ENCODE data around the gene TTC12.

The TTC12 gene

GRCh38 chr11:113394919-113395318 is 80.5 kb downstream of the TTC12 start:
- no peak overlapping the region for H3K4me3 ChIP-seq (ENCODE audit: low read depth, low read length)
- DNase-seq (ENCODE audit: low read depth) = no peak
- TF ChIP-seq MAX (IDR thresholded peaks at IDR 0.05; ENCODE audit: low read depth, low read length) (no peak), MYC (IDR thresholded peaks at IDR 0.05; ENCODE audit: low read depth, low read length) (no peak), POLR2A (IDR thresholded peaks at IDR 0.05; ENCODE audit: extremely low read depth, insufficient read length) (no peak), CTCF (IDR thresholded peaks at IDR 0.05; ENCODE audit: low read depth, low read length) (no peak)

- no peak overlapping the region for H3K4me3 ChIP-seq (ENCODE audit: low read depth, low read length)
- TF ChIP-seq MYC (IDR thresholded peaks at IDR 0.05; ENCODE audit: low read depth, low read length) = no peak
- TF ChIP-seq POLR2A (IDR thresholded peaks at IDR 0.05; ENCODE audit: extremely low read depth, insufficient read length) = no peak
- no peak for TF ChIP-seq CTCF (IDR thresholded peaks at IDR 0.05; ENCODE audit: low read depth, low read length)
- TF ChIP-seq MAX (IDR thresholded peaks at IDR 0.05; ENCODE audit: low read depth, low read length) = no peak
- DNase-seq (ENCODE audit: low read depth) = no peak
Measured at GRCh38 chr11:113395782-113396336, 81.5 kb downstream of the TTC12 start.

- no peak for DNase-seq (ENCODE audit: low read depth)
- TF ChIP-seq CTCF (IDR thresholded peaks at IDR 0.05; ENCODE audit: low read depth, low read length) (no peak), POLR2A (IDR thresholded peaks at IDR 0.05; ENCODE audit: extremely low read depth, insufficient read length) (no peak), MAX (IDR thresholded peaks at IDR 0.05; ENCODE audit: low read depth, low read length) (no peak), MYC (IDR thresholded peaks at IDR 0.05; ENCODE audit: low read depth, low read length) (no peak)
- no peak overlapping the region for H3K4me3 ChIP-seq (ENCODE audit: low read depth, low read length)
Measured at GRCh38 chr11:113396690-113397089, 82.3 kb downstream of the TTC12 start.

DNA sequence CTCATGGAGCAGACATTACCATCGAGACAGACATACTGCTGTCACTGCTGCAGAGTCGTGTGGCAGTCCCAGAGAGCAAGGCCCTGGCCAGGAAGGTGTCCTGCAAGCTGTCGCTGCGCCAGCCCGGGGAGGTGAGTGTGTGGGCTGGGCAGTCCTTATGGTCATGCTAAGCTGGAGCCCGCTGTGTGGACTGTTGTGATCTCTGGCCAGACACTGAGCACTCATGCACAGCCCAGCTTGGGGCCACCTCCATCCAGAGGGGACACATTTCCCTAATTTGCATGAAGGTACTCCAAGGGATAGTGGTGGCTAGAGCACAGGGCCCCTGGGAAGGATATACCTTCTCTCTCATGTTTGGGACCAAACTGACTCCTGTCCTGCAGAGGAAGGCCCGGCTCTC is 82.8 kb downstream of the TTC12 start:
- no peak for DNase-seq (ENCODE audit: low read depth)
- TF ChIP-seq CTCF (IDR thresholded peaks at IDR 0.05; ENCODE audit: low read depth, low read length) (no peak), MYC (IDR thresholded peaks at IDR 0.05; ENCODE audit: low read depth, low read length) (no peak), MAX (IDR thresholded peaks at IDR 0.05; ENCODE audit: low read depth, low read length) (no peak), POLR2A (IDR thresholded peaks at IDR 0.05; ENCODE audit: extremely low read depth, insufficient read length) (no peak)
- H3K4me3 ChIP-seq (ENCODE audit: low read depth, low read length) = no peak overlapping the region

DNA sequence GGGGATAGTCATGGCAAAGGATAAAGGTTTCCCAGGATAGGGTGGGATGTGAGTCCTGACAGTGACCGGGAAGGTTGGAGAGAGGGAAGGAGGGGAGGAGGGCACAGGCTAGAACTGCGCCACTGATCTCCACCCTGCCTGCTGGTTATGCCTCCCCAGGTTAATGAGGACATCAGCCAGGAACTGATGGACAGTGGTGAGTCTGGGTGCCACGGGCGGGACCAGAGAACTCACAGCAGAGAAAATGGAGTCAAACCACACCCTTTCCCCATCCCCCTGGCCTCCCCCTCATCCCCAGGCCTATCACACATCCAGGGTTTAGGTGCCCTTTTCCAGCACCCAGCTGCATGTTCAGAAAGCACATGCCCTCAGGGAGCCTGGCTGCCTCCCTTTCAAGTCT is 83.4 kb downstream of the TTC12 start:
- no peak overlapping the region for H3K4me3 ChIP-seq (ENCODE audit: low read depth, low read length)
- DNase-seq (ENCODE audit: low read depth) = no peak
- TF ChIP-seq MYC (IDR thresholded peaks at IDR 0.05; ENCODE audit: low read depth, low read length) (no peak), MAX (IDR thresholded peaks at IDR 0.05; ENCODE audit: low read depth, low read length) (no peak), POLR2A (IDR thresholded peaks at IDR 0.05; ENCODE audit: extremely low read depth, insufficient read length) (no peak), CTCF (IDR thresholded peaks at IDR 0.05; ENCODE audit: low read depth, low read length) (no peak)
